Spleen (tissue), 11 donors: ENCODE data around the gene ZNF217. TPM values are rescaled to one million over a fixed set of nuclear protein-coding genes. Genes with fewer than 3 reads are reported as not detected.
"Not testable (repeated sequence)": the region's sequence is repeated elsewhere in the genome, so short reads cannot be mapped to it uniquely, and the experiment has no call there.

Experiments used
- DNase-seq: peaks from one replicate; pipeline ENCODE4 v3.0.0-alpha.2; 2020
- H3K27ac ChIP-seq, 8 donors: fragments of 200-600 bp; sonication (generic) in 7 of 8; 1 replicate in 4 of 8; 2 replicates in 4 of 8; pipeline versions ENCODE4 v1.5.0 to v1.8.0; 2016 to 2021; ENCODE audit warnings: inconsistent platforms in 4 of 8, mild to moderate bottlenecking in 4 of 8, moderate library complexity in 1 of 8
- H3K27me3 ChIP-seq, 7 donors: fragments of 200-600 bp; sonication (generic) in 6 of 7; replicated peaks in 1 of 7; 1 replicate in 4 of 7; 2 replicates in 3 of 7; pipeline versions ENCODE4 v1.5.0 to v1.8.0; 2016 to 2021; ENCODE audit warnings: inconsistent platforms in 3 of 7, mild to moderate bottlenecking in 1 of 7
- H3K36me3 ChIP-seq, 6 donors: fragments of 200-600 bp; sonication (generic) in 5 of 6; 1 replicate in 4 of 6; 2 replicates in 2 of 6; pipeline versions ENCODE4 v1.5.0 to v1.8.0; 2016 to 2021; ENCODE audit warnings: inconsistent platforms in 2 of 6
- H3K4me1 ChIP-seq, 6 donors: fragments of 200-600 bp; sonication (generic) in 5 of 6; 1 replicate in 3 of 6; 2 replicates in 3 of 6; pipeline versions ENCODE4 v1.5.0 to v1.8.0; 2016 to 2021; ENCODE audit warnings: inconsistent platforms in 3 of 6
- H3K4me3 ChIP-seq, 8 donors: fragments of 200-600 bp; sonication (generic) in 7 of 8; 1 replicate in 4 of 8; 2 replicates in 4 of 8; pipeline versions ENCODE4 v1.5.0 to v1.8.0; 2016 to 2021; ENCODE audit warnings: inconsistent platforms in 4 of 8, mild to moderate bottlenecking in 4 of 8, moderate library complexity in 2 of 8
- H3K9me3 ChIP-seq, 8 donors: fragments of 200-600 bp; sonication (generic) in 7 of 8; 1 replicate in 4 of 8; 2 replicates in 4 of 8; pipeline versions ENCODE4 v1.5.0 to v1.8.0; 2016 to 2021; ENCODE audit warnings: inconsistent platforms in 4 of 8
- CTCF ChIP-seq, 11 experiments: fragments of 200-600 bp in 7 of 11; fragments of 450-650 bp in 4 of 11; sonication (generic) in 4 of 11; IDR thresholded peaks in 8 of 11; conservative IDR thresholded peaks in 3 of 11; 1 replicate in 7 of 11; 2 replicates in 4 of 11; pipeline versions ENCODE4 v1.4.0 to v1.8.0; 2016 to 2021; ENCODE audit warnings: antibody characterized with exemption in 11 of 11, inconsistent platforms in 4 of 11, mild to moderate bottlenecking in 1 of 11
- POLR2A ChIP-seq, 3 donors: fragments of 450-650 bp; IDR thresholded peaks; one replicate each; pipeline ENCODE4 v1.5.1; 2017; ENCODE audit warnings: antibody characterized with exemption in 3 of 3, mild to moderate bottlenecking in 1 of 3
- POLR2AphosphoS5 ChIP-seq, 3 donors: sonication (generic); formaldehyde crosslinking; IDR thresholded peaks; one replicate each; pipeline ENCODE4 v1.5.1; 2017; ENCODE audit warnings: antibody characterized with exemption in 3 of 3
- WGBS, 5 donors: extraction: QIAGEN DNeasy Blood & Tissue Kit in 3 of 5; methylation state at CpG; one replicate each; pipeline versions ENCODE4 v1.1.5 to v1.1.7; 2013 to 2018; 5-methylcytosine and 5-hydroxymethylcytosine counted together
- intact Hi-C: fragments of 100-400 bp; cut with DNase I; formaldehyde crosslinking; loops from one replicate; pipeline ENCODE4 v1.15.0; 2023; ENCODE audit warnings: low total_unique reads
- polyA plus RNA-seq, 3 donors: library from polyadenylated mRNA; stranded (reverse); fragments of 200-250 nt; gene quantifications; one replicate each; pipeline ENCODE4 v1.2.1, GENCODE V29; 2013
- total RNA-seq, 7 donors: library from RNA; depleted of rRNA in 3 of 7; stranded (reverse); fragments of >200 nt in 3 of 7; fragmentation: NEBNext Ultra II Directional in 4 of 7; extraction: Animal tissue kit (Norgen Biotek cat#: 25700) in 4 of 7; gene quantifications; one replicate each; pipeline versions ENCODE4 v1.1.0 to v1.2.1, GENCODE V29; 2016 to 2021
- donor health status: healthy with polysubstance abuse.
- donor health status: DM: no; HTN: no; CAD: no; lungs with moderate emphysema.
- donor health status: DM: no; HTN: no; CAD: no.
- donor health status: Bipolar disorder and iron deficiency.
- donor health status: healthy.
- donor health status: DM: no; HTN: no; CAD: no.
- donor health status: DM: yes; HTN: yes; CAD: no.

ZNF217 gene
- total and polyA plus RNA-seq, 10 donors = 15.1 to 90.1 (median 74.1) TPM

- peak overlapping the region; percentile 55 to 87 (median 66) for H3K4me3 ChIP-seq
- H3K27me3 ChIP-seq = no peaks in the 10 kb centered on the region
- TF ChIP-seq POLR2AphosphoS5 (IDR thresholded peaks at IDR 0.05) (peak; percentile 84 to 92 (median 91)), CTCF (IDR thresholded peaks at IDR 0.05 in 8 of 11, conservative IDR thresholded peaks at IDR 0.05 in 3 of 11) (peak in 9 of 11 experiments; percentile 24 to 73 (median 58)), POLR2A (IDR thresholded peaks at IDR 0.05) (peak; percentile 28 to 91 (median 45))
- H3K36me3 ChIP-seq = no peaks in the 10 kb centered on the region
- peak overlapping the region; percentile 99 to 100 (median 100) for H3K27ac ChIP-seq
- H3K9me3 ChIP-seq = no peaks in the 10 kb centered on the region
- intact Hi-C loops = no loop called here
- H3K4me1 ChIP-seq = peaks cover 9 to 66% (median 45%) of the 10 kb centered on the region in 6 donors
- WGBS, 5 donors = 0 to 3% (median 0%) methylated on average over 14 to 110 of the region's 110 CpGs
- DNase-seq = peak; percentile 99
Measured at GRCh38 chr20:53594068-53595017, 704 bp upstream of the ZNF217 start.

GRCh38 chr20:53592992-53593465 is 610 bp downstream of the ZNF217 start:
- H3K4me1 ChIP-seq = peaks cover 4 to 66% (median 47%) of the 10 kb centered on the region in 6 donors
- peak; percentile 90 for DNase-seq
- no peaks in the 10 kb centered on the region for H3K27me3 ChIP-seq
- intact Hi-C loops = no loop called here
- H3K4me3 ChIP-seq = peak overlapping the region; percentile 62 to 87 (median 68)
- no peaks in the 10 kb centered on the region for H3K9me3 ChIP-seq
- H3K36me3 ChIP-seq = no peaks in the 10 kb centered on the region
- H3K27ac ChIP-seq = peak overlapping the region; percentile 99 to 100 (median 100)
- no peak for TF ChIP-seq CTCF (IDR thresholded peaks at IDR 0.05 in 8 of 11, conservative IDR thresholded peaks at IDR 0.05 in 3 of 11)
- TF ChIP-seq POLR2AphosphoS5 (IDR thresholded peaks at IDR 0.05) = peak in 1 of 3 donors; percentile 14
- WGBS, 5 donors = 0 to 1% (median 0%) methylated on average over 21 to 47 of the region's 47 CpGs

DNA sequence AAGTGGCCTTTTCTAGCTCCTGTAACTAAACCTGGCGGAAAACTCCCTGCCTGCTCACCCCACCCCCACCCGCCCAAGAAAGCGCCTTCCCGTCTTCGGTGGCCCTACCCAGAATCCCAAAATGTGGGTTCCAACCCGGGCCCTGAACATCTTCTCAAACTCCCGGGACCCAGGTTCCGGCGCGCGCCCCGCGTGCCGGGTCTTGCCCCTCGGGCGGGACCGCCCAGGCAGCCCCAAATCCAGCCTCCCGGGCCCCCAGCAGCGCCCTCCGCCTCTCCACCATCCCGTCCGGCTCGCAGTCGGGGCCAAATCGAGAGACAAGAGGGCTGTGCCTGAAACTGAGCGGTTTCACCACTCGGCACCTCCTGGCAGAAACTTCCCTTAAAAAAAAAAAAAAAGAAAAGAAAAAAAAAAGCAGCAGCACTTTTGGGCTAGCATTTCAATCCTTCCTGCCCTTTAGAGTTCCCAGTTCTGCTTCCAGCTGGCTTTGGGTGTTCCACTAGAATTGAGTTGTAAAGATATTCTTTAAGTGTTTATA is 1.1 kb downstream of the ZNF217 start:
- H3K27ac ChIP-seq = peak overlapping the region; percentile 99 to 100 (median 100)
- H3K36me3 ChIP-seq, H3K9me3 ChIP-seq, H3K27me3 ChIP-seq, intact Hi-C loops: not testable (repeated sequence)
- WGBS, 5 donors = 0 to 1% (median 0%) methylated on average over 19 to 27 of the region's 27 CpGs
- H3K4me3 ChIP-seq = peak overlapping the region; percentile 62 to 87 (median 68)
- peak; percentile 93 for DNase-seq
- TF ChIP-seq POLR2AphosphoS5 (IDR thresholded peaks at IDR 0.05) = peak; percentile 76 to 86 (median 85)
- peak in 1 of 3 donors; percentile 67 for TF ChIP-seq POLR2A (IDR thresholded peaks at IDR 0.05)
- H3K4me1 ChIP-seq = peaks cover 4 to 64% (median 46%) of the 10 kb centered on the region in 6 donors

DNA sequence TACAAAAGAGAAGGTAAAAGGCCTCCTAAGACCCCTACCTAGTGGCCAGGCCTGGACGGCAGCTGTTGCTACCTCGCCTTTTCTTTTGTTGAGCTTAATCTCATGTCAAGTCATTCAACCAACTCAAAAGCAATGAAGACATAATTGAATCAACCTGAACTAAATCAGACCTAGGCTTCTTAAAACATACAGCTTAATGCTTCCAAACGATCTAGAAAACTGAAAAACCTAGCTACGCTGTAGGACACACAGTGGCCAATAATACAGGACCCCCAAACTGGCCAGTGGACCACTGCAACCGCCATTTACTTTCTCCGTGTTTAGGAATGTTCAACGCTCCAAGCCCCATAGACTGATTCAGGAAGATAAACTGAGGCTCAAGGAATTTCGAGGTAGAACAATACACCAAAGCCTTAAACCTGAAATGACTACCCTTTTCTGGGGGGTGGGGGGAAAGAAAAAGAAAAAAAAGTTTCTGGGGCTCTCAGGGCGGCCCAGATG is 1.6 kb downstream of the ZNF217 start:
- H3K27me3 ChIP-seq, intact Hi-C loops, H3K36me3 ChIP-seq, H3K9me3 ChIP-seq, DNase-seq: not testable (repeated sequence)
- H3K4me1 ChIP-seq = peaks cover 7 to 66% (median 48%) of the 10 kb centered on the region in 6 donors
- peak overlapping the region; percentile 99 to 100 (median 100) for H3K27ac ChIP-seq
- H3K4me3 ChIP-seq = peak overlapping the region; percentile 62 to 87 (median 68)
- 4 to 7% (median 5%) methylated on average over 9 of the region's 9 CpGs for WGBS, 5 donors

DNA sequence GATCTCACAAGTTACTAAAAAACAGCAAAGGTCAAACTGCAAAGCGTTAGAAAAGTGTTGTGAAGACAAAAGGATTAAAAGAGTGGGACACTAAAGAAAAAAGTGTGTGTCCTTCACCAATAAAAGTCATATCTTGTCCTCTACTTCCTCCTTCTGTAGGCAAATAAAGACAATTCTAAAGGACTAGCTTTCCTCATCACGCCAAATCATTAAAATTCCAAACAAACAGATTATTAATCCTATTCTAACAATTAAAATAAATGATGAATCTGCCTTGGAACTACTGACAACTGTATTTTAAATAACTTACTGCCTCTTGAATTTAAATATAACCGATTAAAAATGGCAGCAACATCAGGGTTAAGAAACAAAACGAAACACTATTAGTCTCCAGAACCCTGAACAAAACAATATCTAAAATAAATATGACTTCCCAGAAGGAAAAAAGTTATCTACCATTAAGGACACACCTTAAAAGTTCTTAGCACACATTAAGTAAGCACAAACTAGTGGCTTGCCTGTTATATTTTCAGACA is 2.4 kb downstream of the ZNF217 start:
- H3K27me3 ChIP-seq, H3K36me3 ChIP-seq, H3K9me3 ChIP-seq, intact Hi-C loops, DNase-seq: not testable (repeated sequence)
- peaks cover 9 to 66% (median 49%) of the 10 kb centered on the region in 6 donors for H3K4me1 ChIP-seq
- 0 to 2% (median 1%) methylated on average over 4 of the region's 4 CpGs for WGBS, 5 donors
- peak overlapping the region in 7 of 8 donors; percentile 62 to 87 (median 66) for H3K4me3 ChIP-seq
- peak overlapping the region; percentile 99 to 100 (median 100) for H3K27ac ChIP-seq

DNA sequence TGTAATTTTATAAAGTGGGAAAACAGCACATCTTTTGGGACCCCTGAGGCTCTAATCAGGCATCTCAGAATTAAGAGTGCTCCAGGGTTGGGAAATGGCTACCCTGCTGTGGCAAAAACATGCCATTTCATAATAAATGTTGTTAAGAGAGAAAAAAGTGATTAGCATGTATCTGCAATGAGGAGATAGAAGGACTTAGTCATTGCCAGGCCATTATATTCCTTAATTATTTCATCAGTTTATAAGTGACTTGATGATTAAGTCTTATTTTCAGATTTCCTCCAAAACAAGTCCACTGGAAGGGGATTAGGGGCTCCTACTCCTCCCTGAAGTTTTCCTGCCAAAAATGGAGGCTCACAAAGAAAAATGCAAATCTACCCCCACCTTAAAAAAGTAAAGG is 3.0 kb downstream of the ZNF217 start:
- Histone ChIP-seq H3K4me3 (peak overlapping the region in 6 of 8 donors; percentile 10 to 87 (median 64)), H3K27ac (peak overlapping the region; percentile 99 to 100 (median 100)), H3K4me1 (peaks cover 14 to 68% (median 51%) of the 10 kb centered on the region in 6 donors)
- H3K36me3 ChIP-seq, H3K27me3 ChIP-seq, DNase-seq, H3K9me3 ChIP-seq, intact Hi-C loops: not testable (repeated sequence)

DNA sequence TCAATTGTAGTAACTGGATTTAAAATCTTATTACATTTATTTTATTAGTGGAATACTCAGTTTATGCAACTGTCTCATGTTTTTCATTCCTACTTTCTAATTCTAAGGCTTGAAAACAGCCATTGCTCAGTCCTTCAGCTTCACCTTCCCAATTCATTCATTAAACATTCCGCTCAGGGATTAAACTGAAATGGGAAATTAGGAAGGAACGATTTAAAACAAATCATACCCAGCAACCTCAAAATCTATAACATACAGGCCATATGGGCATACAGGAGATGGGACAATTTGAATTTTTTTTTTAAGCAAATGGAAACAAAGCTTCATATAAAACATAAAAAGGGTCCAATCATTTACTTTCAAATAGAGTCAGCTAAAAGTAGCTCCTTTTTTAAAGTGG is 3.5 kb downstream of the ZNF217 start:
- Histone ChIP-seq H3K4me1 (peaks cover 19 to 68% (median 51%) of the 10 kb centered on the region in 6 donors), H3K27ac (peak overlapping the region; percentile 99 to 100 (median 100)), H3K4me3 (peak overlapping the region in 4 of 8 donors; percentile 21 to 87 (median 50))
- H3K36me3 ChIP-seq, H3K27me3 ChIP-seq, intact Hi-C loops, H3K9me3 ChIP-seq, DNase-seq: not testable (repeated sequence)
- WGBS, 5 donors = 38 to 50% (median 42%) methylated on average over 2 of the region's 2 CpGs
